Upper lobe of right lung (tissue), 1 donor: Measurements from ENCODE around the gene FNDC3A. TPM values are rescaled to one million over a fixed set of nuclear protein-coding genes. Genes with fewer than 3 reads are reported as not detected.
"Not testable (repeated sequence)": the region's sequence is repeated elsewhere in the genome, so short reads cannot be mapped to it uniquely, and the experiment has no call there.

Experiments
- ATAC-seq: fragments of 200-7000 bp; cut with Tn5 transposase; one replicate; pipeline ENCODE4 v1.9.1; 2020; ENCODE audit warnings: mild to moderate bottlenecking, moderate library complexity
- DNase-seq: peaks from one replicate; pipeline ENCODE4 v3.0.0-alpha.2; 2020
- H3K27ac ChIP-seq: fragments of 200-600 bp; one replicate; pipeline ENCODE4 v1.8.0; 2022
- H3K27me3 ChIP-seq: fragments of 200-600 bp; one replicate; pipeline ENCODE4 v1.8.0; 2022; ENCODE audit warnings: mild to moderate bottlenecking
- H3K36me3 ChIP-seq: fragments of 200-600 bp; one replicate; pipeline ENCODE4 v1.8.0; 2022
- H3K4me1 ChIP-seq: fragments of 200-600 bp; one replicate; pipeline ENCODE4 v1.8.0; 2022
- H3K4me3 ChIP-seq: fragments of 200-600 bp; one replicate; pipeline ENCODE4 v1.8.0; 2022; ENCODE audit warnings: mild to moderate bottlenecking
- H3K9me3 ChIP-seq: fragments of 200-600 bp; one replicate; pipeline ENCODE4 v1.8.0; 2022
- intact Hi-C: fragments of 100-400 bp; cut with DNase I; formaldehyde crosslinking; loops from one replicate; pipeline ENCODE4 v1.11.0; 2022
- total RNA-seq: library from RNA; stranded (reverse); fragmentation: NEBNext Ultra II Directional; extraction: Animal tissue kit (Norgen Biotek cat#: 25700); gene quantifications from one replicate; pipeline ENCODE4 v1.2.1, GENCODE V29; 2021
- TF ChIP-seq, protein P1 (sequence below): fragments of 200-600 bp; IDR thresholded peaks from one replicate; pipeline ENCODE4 v1.8.0; 2022; ENCODE audit warnings: antibody characterized with exemption
- donor health status: DM: no; HTN: yes; CAD: no; lungs with severe emphysema.

FNDC3A gene
- total RNA-seq, 1 donor from 2014 or later = 59.0 TPM

DNA sequence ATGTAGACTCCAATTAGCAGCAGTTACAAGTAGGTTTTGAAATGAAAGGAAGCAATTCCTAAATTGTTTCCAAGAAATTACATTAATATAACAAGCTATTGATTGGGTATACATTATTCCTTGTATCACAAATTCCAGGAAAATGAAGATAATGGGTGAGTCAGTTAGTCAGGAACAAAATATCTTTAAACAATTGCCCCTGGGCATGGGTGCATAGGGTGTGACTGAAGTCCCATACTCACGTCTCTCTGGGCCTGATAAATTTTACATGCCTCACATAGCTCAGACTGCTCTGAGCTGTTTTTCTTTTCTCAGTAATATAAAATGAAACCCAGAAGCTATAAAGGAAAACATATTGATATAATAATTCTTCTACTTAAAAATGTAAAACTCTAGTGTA lies 87.8 kb downstream of the FNDC3A start:
- no peak overlapping the region for H3K4me3 ChIP-seq
- ATAC-seq (no peak), DNase-seq (no peak)
- TF ChIP-seq, protein P1, sequence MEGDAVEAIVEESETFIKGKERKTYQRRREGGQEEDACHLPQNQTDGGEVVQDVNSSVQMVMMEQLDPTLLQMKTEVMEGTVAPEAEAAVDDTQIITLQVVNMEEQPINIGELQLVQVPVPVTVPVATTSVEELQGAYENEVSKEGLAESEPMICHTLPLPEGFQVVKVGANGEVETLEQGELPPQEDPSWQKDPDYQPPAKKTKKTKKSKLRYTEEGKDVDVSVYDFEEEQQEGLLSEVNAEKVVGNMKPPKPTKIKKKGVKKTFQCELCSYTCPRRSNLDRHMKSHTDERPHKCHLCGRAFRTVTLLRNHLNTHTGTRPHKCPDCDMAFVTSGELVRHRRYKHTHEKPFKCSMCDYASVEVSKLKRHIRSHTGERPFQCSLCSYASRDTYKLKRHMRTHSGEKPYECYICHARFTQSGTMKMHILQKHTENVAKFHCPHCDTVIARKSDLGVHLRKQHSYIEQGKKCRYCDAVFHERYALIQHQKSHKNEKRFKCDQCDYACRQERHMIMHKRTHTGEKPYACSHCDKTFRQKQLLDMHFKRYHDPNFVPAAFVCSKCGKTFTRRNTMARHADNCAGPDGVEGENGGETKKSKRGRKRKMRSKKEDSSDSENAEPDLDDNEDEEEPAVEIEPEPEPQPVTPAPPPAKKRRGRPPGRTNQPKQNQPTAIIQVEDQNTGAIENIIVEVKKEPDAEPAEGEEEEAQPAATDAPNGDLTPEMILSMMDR = no peak
- no peak overlapping the region for H3K27ac ChIP-seq
- no peaks in the 10 kb centered on the region for H3K27me3 ChIP-seq
- intact Hi-C loops = no loop called here
- no peaks in the 10 kb centered on the region for H3K36me3 ChIP-seq
- H3K9me3 ChIP-seq = no peaks in the 10 kb centered on the region
- no peaks in the 10 kb centered on the region for H3K4me1 ChIP-seq

DNA sequence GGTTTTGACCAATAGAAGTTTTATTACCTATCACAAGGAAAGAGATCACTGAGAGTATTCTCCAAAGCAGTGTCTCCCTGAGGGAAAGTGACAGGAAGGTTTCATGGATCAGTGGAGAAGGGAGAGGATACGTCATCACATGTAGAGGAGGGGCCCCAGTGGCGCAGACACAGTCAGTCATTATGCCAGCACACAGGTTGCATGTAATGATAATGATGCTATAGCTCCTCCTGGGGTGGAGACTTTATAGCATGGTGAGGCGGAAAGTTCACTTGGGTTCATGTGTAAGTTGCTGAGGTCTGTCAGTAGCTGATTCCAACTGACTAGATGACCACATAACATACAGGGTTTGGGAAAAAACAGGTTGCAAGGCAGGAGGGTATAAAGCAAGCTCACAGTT lies 88.8 kb downstream of the FNDC3A start:
- intact Hi-C loops = no loop called here
- Histone ChIP-seq H3K27ac (no peak overlapping the region), H3K36me3 (no peaks in the 10 kb centered on the region), H3K9me3 (no peaks in the 10 kb centered on the region), H3K4me1 (no peaks in the 10 kb centered on the region), H3K4me3 (no peak overlapping the region), H3K27me3 (no peaks in the 10 kb centered on the region)
- ATAC-seq (no peak), DNase-seq (no peak)
- TF ChIP-seq, protein P1 = no peak

DNA sequence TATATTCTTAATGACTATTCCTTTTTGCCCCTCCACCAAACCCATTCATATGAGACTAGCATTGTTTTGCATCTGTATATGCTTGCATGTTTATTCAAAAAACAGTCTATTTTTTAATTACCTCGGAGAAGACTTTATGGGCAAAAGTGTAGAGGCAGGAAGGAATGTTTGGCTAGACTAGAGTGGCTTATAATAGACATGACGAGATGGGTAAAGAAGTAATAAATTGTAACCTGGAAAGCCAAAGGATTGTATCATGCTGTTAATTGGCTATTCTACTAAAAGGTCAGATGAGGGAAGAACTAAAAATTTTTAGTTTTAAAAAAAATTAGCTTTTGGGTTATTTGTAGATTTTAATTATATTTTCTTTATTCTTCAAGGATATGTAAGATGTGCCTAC lies 91.1 kb downstream of the FNDC3A start:
- no peak for ATAC-seq
- TF ChIP-seq, protein P1 = no peak
- intact Hi-C loops = no loop called here

DNA sequence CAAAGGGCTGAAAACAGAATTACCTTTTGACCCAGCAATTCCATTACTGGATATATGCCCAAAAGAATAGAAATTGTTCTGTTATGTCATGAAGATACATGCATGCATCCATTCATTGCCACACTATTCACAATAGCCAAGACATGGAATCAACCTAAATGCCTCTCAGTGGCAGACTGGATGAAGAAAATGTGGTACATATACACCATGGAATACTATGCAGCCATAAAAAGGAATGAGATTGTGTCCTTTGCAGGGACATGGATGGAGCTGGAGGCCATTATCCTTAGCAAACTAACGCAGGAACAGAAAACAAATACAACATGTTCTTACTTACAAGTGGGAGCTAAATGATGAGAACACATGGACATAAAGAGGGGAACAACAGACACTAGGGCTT lies 92.8 kb downstream of the FNDC3A start:
- H3K36me3 ChIP-seq, intact Hi-C loops, H3K4me3 ChIP-seq, H3K4me1 ChIP-seq, ATAC-seq, H3K27ac ChIP-seq, DNase-seq, H3K27me3 ChIP-seq, H3K9me3 ChIP-seq: not testable (repeated sequence)

More for the DNA sequence above, 91.1 kb downstream of the FNDC3A start:
- H3K27me3 ChIP-seq = no peaks in the 10 kb centered on the region
- no peak overlapping the region for H3K4me3 ChIP-seq
- H3K27ac ChIP-seq = no peak overlapping the region
- H3K36me3 ChIP-seq = no peaks in the 10 kb centered on the region
- no peaks in the 10 kb centered on the region for H3K9me3 ChIP-seq
- H3K4me1 ChIP-seq = no peaks in the 10 kb centered on the region
- DNase-seq = no peak

DNA sequence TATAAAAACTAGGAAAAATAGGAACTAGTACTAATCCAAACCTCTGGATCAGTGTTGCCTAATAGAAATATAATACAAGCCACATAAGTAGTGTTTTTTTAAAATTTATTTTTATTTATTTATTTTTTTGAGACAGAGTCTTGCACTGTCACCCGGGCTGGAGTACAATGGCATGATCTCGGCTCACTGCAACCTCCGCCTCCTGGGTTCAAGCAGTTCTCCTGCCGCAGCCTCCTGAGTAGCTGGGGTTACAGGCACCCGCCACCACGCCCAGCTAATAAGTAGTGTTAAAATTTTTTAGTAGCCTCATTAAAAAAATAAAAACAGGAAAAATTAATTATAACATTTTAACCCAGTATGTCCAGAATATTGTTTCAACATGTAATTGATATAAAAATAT lies 94.3 kb downstream of the FNDC3A start:
- H3K4me3 ChIP-seq, H3K27ac ChIP-seq, H3K4me1 ChIP-seq, intact Hi-C loops, H3K27me3 ChIP-seq, ATAC-seq, H3K36me3 ChIP-seq, H3K9me3 ChIP-seq, DNase-seq: not testable (repeated sequence)

DNA sequence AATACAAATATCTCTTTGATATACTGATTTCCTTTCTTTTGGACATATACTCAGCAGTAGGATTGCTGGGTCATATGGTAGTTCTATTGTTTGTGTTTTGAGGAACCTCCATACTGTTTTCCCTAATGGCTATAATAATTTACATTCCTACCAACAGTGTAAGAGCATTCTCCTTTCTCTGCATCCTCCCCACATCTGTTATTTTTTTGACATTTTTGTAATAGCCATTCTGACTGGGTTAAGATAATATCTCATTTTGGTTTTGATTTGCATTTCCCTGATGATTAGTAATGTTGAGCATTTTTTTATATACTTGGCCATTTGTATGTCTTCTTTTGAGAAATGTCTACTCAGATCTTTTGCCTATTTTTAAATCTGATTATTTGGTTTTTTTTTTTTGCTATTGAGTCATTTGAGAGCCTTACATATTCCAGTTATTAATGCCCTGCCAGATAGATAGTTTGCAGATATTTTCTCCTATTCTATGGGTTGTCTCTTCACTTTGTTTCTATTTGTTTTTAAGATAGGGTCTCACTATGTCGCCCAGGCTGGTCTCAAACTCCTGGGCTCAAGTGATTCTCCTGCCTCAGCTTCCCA lies 95.7 kb downstream of the FNDC3A start:
- intact Hi-C loops = no loop called here

More for the DNA sequence above, 95.7 kb downstream of the FNDC3A start:
- TF ChIP-seq, protein P1 = no peak
- H3K9me3 ChIP-seq = no peaks in the 10 kb centered on the region
- H3K27ac ChIP-seq = no peak overlapping the region
- peaks cover 13% of the 10 kb centered on the region for H3K36me3 ChIP-seq
- no peaks in the 10 kb centered on the region for H3K4me1 ChIP-seq
- H3K4me3 ChIP-seq = no peak overlapping the region
- DNase-seq (no peak), ATAC-seq (no peak)
- H3K27me3 ChIP-seq = no peaks in the 10 kb centered on the region
